ENCODE results near the gene PKD2L1.
"Not testable (repeated sequence)": the region's sequence is repeated elsewhere in the genome, so short reads cannot be mapped to it uniquely, and the experiment has no call there.

Gene PKD2L1

DNA sequence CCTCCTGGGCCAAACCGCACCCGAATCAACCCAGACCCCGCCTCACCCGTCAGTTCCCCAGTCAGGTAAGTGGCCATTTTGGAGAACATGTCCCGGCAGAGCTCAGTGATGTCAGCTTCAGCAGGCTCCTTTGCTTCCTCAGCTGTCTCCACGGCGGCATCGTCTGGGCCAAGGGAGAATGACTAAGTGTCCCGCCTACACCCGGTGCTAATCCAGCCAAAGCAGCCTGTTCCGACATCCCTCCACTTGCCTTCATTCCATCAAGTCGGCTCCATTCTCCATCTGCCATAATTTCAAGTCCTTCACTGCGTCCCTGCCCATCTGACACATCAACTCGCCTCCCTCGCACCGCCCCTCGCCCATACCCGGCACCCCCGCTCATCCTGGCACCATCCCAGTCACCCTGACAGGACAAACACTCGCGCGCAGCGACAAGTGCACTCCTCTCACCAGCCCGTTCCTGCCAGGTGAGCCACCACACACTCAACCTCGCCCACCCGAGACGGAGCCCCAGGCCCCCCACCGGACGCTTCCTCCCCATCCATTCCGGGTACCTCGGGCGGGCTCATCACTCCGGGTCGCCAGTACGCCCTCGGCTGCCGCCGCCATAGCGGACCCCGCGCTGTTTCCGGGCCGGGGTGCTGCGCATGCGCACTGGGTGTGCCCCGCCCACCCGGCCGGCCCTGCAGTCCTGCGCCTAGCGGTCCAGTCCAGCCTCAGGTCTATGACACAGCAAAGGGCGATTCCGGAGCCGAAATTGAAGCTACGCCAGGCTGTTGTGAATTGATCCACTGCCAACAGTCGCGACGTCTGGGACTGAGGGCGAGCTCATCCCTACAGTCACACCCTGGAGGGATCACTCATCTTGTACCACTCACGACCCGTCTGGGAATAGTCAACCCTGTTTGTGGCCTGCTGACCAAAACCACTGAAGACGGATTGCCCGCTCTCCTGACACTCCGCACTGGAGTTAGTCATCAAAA lies 43.7 kb downstream of the PKD2L1 start, which contains the start of gene BLOC1S2:
TSS of gene BLOC1S2 (minus strand) at position 630 of the 983 bp plus-strand sequence. CDS start at position 609, 21 bp downstream.
- peak within 1 kb of the TSS; percentile 95 for H2AFZ ChIP-seq (ENCODE audit: low read depth, low read length, severe bottlenecking)

GRCh38 chr10:100285326-100285725 lies 44.7 kb downstream of the PKD2L1 start:
- not testable (repeated sequence) for H3K27me3 ChIP-seq (ENCODE audit: low read length); H3K36me3 ChIP-seq (ENCODE audit: low read length); H4K20me1 ChIP-seq (ENCODE audit: low read depth, low read length); H3F3A ChIP-seq (ENCODE audit: insufficient read depth); H3K9me2 ChIP-seq (replicated peaks; ENCODE audit: insufficient read depth, low read length); H3K9me3 ChIP-seq (ENCODE audit: insufficient read depth, low read length); H2AFZ ChIP-seq (ENCODE audit: low read depth, low read length, severe bottlenecking)
- peak overlapping the region; percentile 82 for H3K4me3 ChIP-seq (ENCODE audit: insufficient read depth, low read length, poor library complexity, severe bottlenecking)
- H3K27ac ChIP-seq (ENCODE audit: low read depth, low read length), result peak overlapping the region; percentile 64; the same call in 1 of the 2 replicates
- H3K4me2 ChIP-seq (ENCODE audit: low read depth, low read length, poor library complexity, severe bottlenecking), result peak overlapping the region; percentile 90
- peak overlapping the region; percentile 97 for H3K9ac ChIP-seq (ENCODE audit: low read length)
- H3K79me2 ChIP-seq (ENCODE audit: insufficient read depth, low read length), result peaks cover 45% of the 10 kb centered on the region

More for the DNA sequence above, 43.7 kb downstream of the PKD2L1 start, which contains the start of gene BLOC1S2:
- TF ChIP-seq, protein P1, sequence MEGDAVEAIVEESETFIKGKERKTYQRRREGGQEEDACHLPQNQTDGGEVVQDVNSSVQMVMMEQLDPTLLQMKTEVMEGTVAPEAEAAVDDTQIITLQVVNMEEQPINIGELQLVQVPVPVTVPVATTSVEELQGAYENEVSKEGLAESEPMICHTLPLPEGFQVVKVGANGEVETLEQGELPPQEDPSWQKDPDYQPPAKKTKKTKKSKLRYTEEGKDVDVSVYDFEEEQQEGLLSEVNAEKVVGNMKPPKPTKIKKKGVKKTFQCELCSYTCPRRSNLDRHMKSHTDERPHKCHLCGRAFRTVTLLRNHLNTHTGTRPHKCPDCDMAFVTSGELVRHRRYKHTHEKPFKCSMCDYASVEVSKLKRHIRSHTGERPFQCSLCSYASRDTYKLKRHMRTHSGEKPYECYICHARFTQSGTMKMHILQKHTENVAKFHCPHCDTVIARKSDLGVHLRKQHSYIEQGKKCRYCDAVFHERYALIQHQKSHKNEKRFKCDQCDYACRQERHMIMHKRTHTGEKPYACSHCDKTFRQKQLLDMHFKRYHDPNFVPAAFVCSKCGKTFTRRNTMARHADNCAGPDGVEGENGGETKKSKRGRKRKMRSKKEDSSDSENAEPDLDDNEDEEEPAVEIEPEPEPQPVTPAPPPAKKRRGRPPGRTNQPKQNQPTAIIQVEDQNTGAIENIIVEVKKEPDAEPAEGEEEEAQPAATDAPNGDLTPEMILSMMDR (IDR thresholded peaks at IDR 0.05; ENCODE audit: insufficient read depth, low read length, poor library complexity, severe bottlenecking), result no peak
- TF ChIP-seq EZH2phosphoT487 (conservative IDR thresholded peaks at IDR 0.05; ENCODE audit: low read length), result no peak
- Histone ChIP-seq H3K36me3 (ENCODE audit: low read length) (no peaks in the 10 kb centered on the region), H3K9ac (ENCODE audit: low read length) (peak within 1 kb of the TSS; percentile 97), H3K79me2 (ENCODE audit: insufficient read depth, low read length) (peaks cover 45% of the 10 kb centered on the region), H3F3A (ENCODE audit: insufficient read depth) (0 out of 2 replicates have a peak, but pooled peaks cover 4% of the 10 kb centered on the region), H3K4me2 (ENCODE audit: low read depth, low read length, poor library complexity, severe bottlenecking) (peak within 1 kb of the TSS; percentile 90), H3K9me2 (replicated peaks; ENCODE audit: insufficient read depth, low read length) (no peaks in the 10 kb centered on the region), H3K27me3 (ENCODE audit: low read length) (no peaks in the 10 kb centered on the region), H4K20me1 (ENCODE audit: low read depth, low read length) (no peaks in the 10 kb centered on the region), H3K27ac (ENCODE audit: low read depth, low read length) (peak within 1 kb of the TSS; percentile 64), H3K9me3 (ENCODE audit: insufficient read depth, low read length) (no peaks in the 10 kb centered on the region), H3K4me3 (ENCODE audit: insufficient read depth, low read length, poor library complexity, severe bottlenecking) (peak within 1 kb of the TSS; percentile 82)

DNA sequence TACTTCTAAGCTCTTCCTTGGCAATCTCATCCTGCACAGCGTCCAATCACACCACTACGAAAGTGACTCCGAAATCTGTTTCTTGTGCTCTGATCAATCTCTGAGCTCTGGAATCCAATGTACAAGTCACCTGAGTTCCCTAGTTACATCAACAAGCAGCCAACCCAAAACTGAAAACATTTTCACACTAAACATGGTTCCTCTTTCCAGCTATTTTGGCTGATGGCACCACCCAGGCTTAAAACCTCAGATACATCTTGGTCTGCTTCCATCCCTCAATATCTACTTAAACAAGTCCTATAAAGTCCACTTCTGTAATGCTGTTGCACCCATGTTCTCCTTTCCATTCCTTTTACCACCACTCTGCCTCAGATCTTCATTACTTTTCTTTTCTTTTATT lies 47.1 kb downstream of the PKD2L1 start:
- Histone ChIP-seq H3K4me2 (ENCODE audit: low read depth, low read length, poor library complexity, severe bottlenecking) (no peak overlapping the region), H3K79me2 (ENCODE audit: insufficient read depth, low read length) (peaks cover 45% of the 10 kb centered on the region), H3K36me3 (ENCODE audit: low read length) (peaks cover 16% of the 10 kb centered on the region; the same call in 1 of the 2 replicates)

DNA sequence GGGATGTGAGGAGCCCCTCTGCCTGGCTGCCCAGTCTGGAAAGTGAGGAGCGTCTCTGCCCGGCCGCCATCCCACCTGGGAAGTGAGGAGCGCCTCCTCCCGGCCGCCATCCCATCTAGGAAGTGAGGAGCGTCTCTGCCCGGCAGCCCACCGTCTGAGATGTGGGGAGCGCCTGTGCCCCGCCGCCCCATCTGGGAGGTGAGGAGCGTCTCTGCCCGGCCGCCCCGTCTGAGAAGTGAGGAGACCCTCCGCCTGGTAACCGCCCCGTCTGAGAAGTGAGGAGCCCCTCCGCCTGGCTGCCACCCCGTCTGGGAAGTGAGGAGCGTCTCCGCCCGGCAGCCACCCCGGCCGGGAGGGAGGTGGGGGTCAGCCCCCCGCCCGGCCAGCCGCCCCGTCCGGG lies 53.1 kb downstream of the PKD2L1 start:
- H3K9me3 ChIP-seq (ENCODE audit: insufficient read depth, low read length); H3K27me3 ChIP-seq (ENCODE audit: low read length); H3K27ac ChIP-seq (ENCODE audit: low read depth, low read length); H3F3A ChIP-seq (ENCODE audit: insufficient read depth); H2AFZ ChIP-seq (ENCODE audit: low read depth, low read length, severe bottlenecking); H3K4me2 ChIP-seq (ENCODE audit: low read depth, low read length, poor library complexity, severe bottlenecking); H3K79me2 ChIP-seq (ENCODE audit: insufficient read depth, low read length); H3K9me2 ChIP-seq (replicated peaks; ENCODE audit: insufficient read depth, low read length); H3K9ac ChIP-seq (ENCODE audit: low read length); H4K20me1 ChIP-seq (ENCODE audit: low read depth, low read length); H3K4me3 ChIP-seq (ENCODE audit: insufficient read depth, low read length, poor library complexity, severe bottlenecking): not testable (repeated sequence)
- H3K36me3 ChIP-seq (ENCODE audit: low read length), result peaks cover 20% of the 10 kb centered on the region; the same call in 1 of the 2 replicates

More for the DNA sequence above, 47.1 kb downstream of the PKD2L1 start:
- no peak overlapping the region for H3K27ac ChIP-seq (ENCODE audit: low read depth, low read length)
- no peaks in the 10 kb centered on the region for H3K27me3 ChIP-seq (ENCODE audit: low read length)
- H3K4me3 ChIP-seq (ENCODE audit: insufficient read depth, low read length, poor library complexity, severe bottlenecking), result no peak overlapping the region
- H3K9me2 ChIP-seq (replicated peaks; ENCODE audit: insufficient read depth, low read length), result no peaks in the 10 kb centered on the region
- no peaks in the 10 kb centered on the region for H3K9me3 ChIP-seq (ENCODE audit: insufficient read depth, low read length)
- H2AFZ ChIP-seq (ENCODE audit: low read depth, low read length, severe bottlenecking), result no peak overlapping the region
- no peak for TF ChIP-seq EZH2phosphoT487 (conservative IDR thresholded peaks at IDR 0.05; ENCODE audit: low read length)
- TF ChIP-seq, protein P1 (IDR thresholded peaks at IDR 0.05; ENCODE audit: insufficient read depth, low read length, poor library complexity, severe bottlenecking), result no peak
- no peaks in the 10 kb centered on the region for H4K20me1 ChIP-seq (ENCODE audit: low read depth, low read length)
- 0 out of 2 replicates have a peak, but pooled peaks cover 4% of the 10 kb centered on the region for H3F3A ChIP-seq (ENCODE audit: insufficient read depth)
- no peak overlapping the region for H3K9ac ChIP-seq (ENCODE audit: low read length)
